HepG2 (cell line): ENCODE measurements around the gene ZMYND19. TPM values are rescaled to one million over a fixed set of nuclear protein-coding genes. Genes with fewer than 3 reads are reported as not detected.
A peak's percentile ranks its signal among the peaks of the same experiment; 100 is the strongest.

Experiments
- ADNP ChIP-seq: sonication (generic); formaldehyde crosslinking; IDR thresholded peaks from 2 replicates; pipeline ENCODE4 v1.4.0; 2020; ENCODE audit warnings: missing genetic modification reagents
- ESRRA ChIP-seq: sonication (generic); formaldehyde crosslinking; IDR thresholded peaks from 2 replicates; pipeline ENCODE4 v1.5.1; 2020; ENCODE audit warnings: mild to moderate bottlenecking, low read depth, missing genetic modification reagents
- ETV5 ChIP-seq: IDR thresholded peaks from 2 replicates; pipeline ENCODE4 v1.6.1; 2018; ENCODE audit warnings: missing biosample characterization, missing genetic modification reagents, inconsistent platforms, borderline replicate concordance
- FOSL1 ChIP-seq: sonication (generic); formaldehyde crosslinking; IDR thresholded peaks from 2 replicates; pipeline ENCODE4 v1.9.0; 2021; ENCODE audit warnings: missing genetic modification reagents, borderline replicate concordance
- GFI1 ChIP-seq: sonication (generic); formaldehyde crosslinking; IDR thresholded peaks from 2 replicates; pipeline ENCODE4 v1.5.0; 2020; ENCODE audit warnings: missing genetic modification reagents, mild to moderate bottlenecking, borderline replicate concordance
- GPN1 ChIP-seq: sonication (generic); formaldehyde crosslinking; IDR thresholded peaks from 2 replicates; pipeline ENCODE4 v1.5.1; 2020; ENCODE audit warnings: missing genetic modification reagents, borderline replicate concordance
- HCFC1 ChIP-seq: fragments of 150-350 bp; IDR thresholded peaks from 2 replicates; pipeline ENCODE4 v1.6.1; 2014; ENCODE audit warnings: low read depth, low read length
- HDAC2 ChIP-seq: sonication (generic); formaldehyde crosslinking; IDR thresholded peaks from 2 replicates; pipeline ENCODE4 v1.4.0; 2020; ENCODE audit warnings: missing genetic modification reagents
- JARID2 ChIP-seq: sonication (generic); formaldehyde crosslinking; IDR thresholded peaks from 2 replicates; pipeline ENCODE4 v1.8.1; 2023; ENCODE audit warnings: missing genetic modification reagents, inconsistent platforms; ENCODE audit not compliant: insufficient replicate concordance
- KDM5B ChIP-seq: sonication (generic); formaldehyde crosslinking; IDR thresholded peaks from 2 replicates; pipeline ENCODE4 v1.4.0; 2020; ENCODE audit warnings: missing genetic modification reagents, mild to moderate bottlenecking, borderline replicate concordance
- MEIS1 ChIP-seq: sonication (generic); formaldehyde crosslinking; IDR thresholded peaks from 2 replicates; pipeline ENCODE4 v1.9.0; 2021; ENCODE audit warnings: mild to moderate bottlenecking, missing genetic modification reagents, moderate library complexity, borderline replicate concordance
- PCBP2 ChIP-seq: fragments of 200-400 bp; formaldehyde crosslinking; optimal IDR thresholded peaks from 2 replicates; pipeline ENCODE3; 2018; ENCODE audit warnings: low read length, low read depth; ENCODE audit not compliant: poor library complexity, severe bottlenecking
- SATB2 ChIP-seq: sonication (generic); formaldehyde crosslinking; IDR thresholded peaks from 2 replicates; pipeline ENCODE4 v1.5.0; 2020; ENCODE audit warnings: missing genetic modification reagents
- SP4 ChIP-seq: sonication (generic); formaldehyde crosslinking; IDR thresholded peaks from 2 replicates; pipeline ENCODE4 v1.8.1; 2023; ENCODE audit warnings: mild to moderate bottlenecking, missing genetic modification reagents
- TRIM24 ChIP-seq: sonication (generic); formaldehyde crosslinking; IDR thresholded peaks from 2 replicates; pipeline ENCODE4 v1.8.0; 2022; ENCODE audit warnings: mild to moderate bottlenecking, missing genetic modification reagents
- YEATS4 ChIP-seq: sonication (generic); formaldehyde crosslinking; IDR thresholded peaks from 2 replicates; pipeline ENCODE4 v1.4.0; 2020; ENCODE audit warnings: missing genetic modification reagents, borderline replicate concordance
- ZBTB21 ChIP-seq: sonication (generic); formaldehyde crosslinking; IDR thresholded peaks from 2 replicates; pipeline ENCODE4 v1.4.0; 2020; ENCODE audit warnings: missing genetic modification reagents
- ZGPAT ChIP-seq: IDR thresholded peaks from 2 replicates; pipeline ENCODE4 v1.6.1; 2016; ENCODE audit warnings: mild to moderate bottlenecking
- ZIK1 ChIP-seq: sonication (generic); formaldehyde crosslinking; IDR thresholded peaks from 2 replicates; pipeline ENCODE4 v1.5.0; 2020; ENCODE audit warnings: mild to moderate bottlenecking, low read depth, missing genetic modification reagents, borderline replicate concordance
- ZNF124 ChIP-seq: sonication (generic); formaldehyde crosslinking; IDR thresholded peaks from 2 replicates; pipeline ENCODE4 v1.4.0; 2020; ENCODE audit warnings: missing genetic modification reagents
- ZNF354B ChIP-seq: sonication (generic); formaldehyde crosslinking; IDR thresholded peaks from 2 replicates; pipeline ENCODE4 v1.8.0; 2022; ENCODE audit warnings: mild to moderate bottlenecking, missing genetic modification reagents
- ZNF570 ChIP-seq: sonication (generic); formaldehyde crosslinking; IDR thresholded peaks from 2 replicates; pipeline ENCODE4 v1.4.0; 2020; ENCODE audit warnings: mild to moderate bottlenecking, missing genetic modification reagents, borderline replicate concordance
- ZNF644 ChIP-seq: IDR thresholded peaks from 2 replicates; pipeline ENCODE4 v1.6.1; 2016; ENCODE audit warnings: low read depth
- ZNF670 ChIP-seq: sonication (generic); formaldehyde crosslinking; IDR thresholded peaks from 2 replicates; pipeline ENCODE4 v1.8.0; 2022; ENCODE audit warnings: mild to moderate bottlenecking, missing genetic modification reagents, borderline replicate concordance
- ZNF777 ChIP-seq: sonication (generic); formaldehyde crosslinking; IDR thresholded peaks from 2 replicates; pipeline ENCODE4 v1.4.0; 2020; ENCODE audit warnings: missing genetic modification reagents
- ZSCAN30 ChIP-seq: sonication (generic); formaldehyde crosslinking; IDR thresholded peaks from 2 replicates; pipeline ENCODE4 v1.5.0; 2020; ENCODE audit warnings: mild to moderate bottlenecking, missing genetic modification reagents
- polyA plus RNA-seq, 8 experiments: library from polyadenylated mRNA; depleted of rRNA in 3 of 8; stranded (reverse) in 7 of 8; unstranded in 1 of 8; fragments of >200 nt; fragmentation: Illumina TruSeq in 4 of 8; extraction: Trizol in 4 of 8; gene quantifications; 2 replicates each; pipeline versions ENCODE4 v1.2.1 to v1.2.3, GENCODE V29; 2011 to 2016; ENCODE audit warnings: low read depth in 4 of 8, missing spikeins in 1 of 8, mixed read lengths in 1 of 8; ENCODE audit not compliant: insufficient read depth in 1 of 8
- total RNA-seq, 5 experiments: library from RNA; depleted of rRNA; stranded (reverse); fragments of >200 nt; fragmentation: Illumina TruSeq; extraction: Trizol; gene quantifications; 2 replicates each; pipeline ENCODE4 v1.2.3, GENCODE V29; 2016; ENCODE audit warnings: low read depth in 1 of 5
- TF ChIP-seq, protein P1 (sequence below): fragments of 450-650 bp; IDR thresholded peaks from 2 replicates; pipeline ENCODE4 v1.6.1; 2017; ENCODE audit warnings: mild to moderate bottlenecking

ZMYND19 gene
- total and polyA plus RNA-seq, 2 of the 13 experiments (the other 11 are each of a cell fraction or from before 2014, with no cell fraction given), result 21.3 to 38.7 TPM

- TF ChIP-seq, protein P1, sequence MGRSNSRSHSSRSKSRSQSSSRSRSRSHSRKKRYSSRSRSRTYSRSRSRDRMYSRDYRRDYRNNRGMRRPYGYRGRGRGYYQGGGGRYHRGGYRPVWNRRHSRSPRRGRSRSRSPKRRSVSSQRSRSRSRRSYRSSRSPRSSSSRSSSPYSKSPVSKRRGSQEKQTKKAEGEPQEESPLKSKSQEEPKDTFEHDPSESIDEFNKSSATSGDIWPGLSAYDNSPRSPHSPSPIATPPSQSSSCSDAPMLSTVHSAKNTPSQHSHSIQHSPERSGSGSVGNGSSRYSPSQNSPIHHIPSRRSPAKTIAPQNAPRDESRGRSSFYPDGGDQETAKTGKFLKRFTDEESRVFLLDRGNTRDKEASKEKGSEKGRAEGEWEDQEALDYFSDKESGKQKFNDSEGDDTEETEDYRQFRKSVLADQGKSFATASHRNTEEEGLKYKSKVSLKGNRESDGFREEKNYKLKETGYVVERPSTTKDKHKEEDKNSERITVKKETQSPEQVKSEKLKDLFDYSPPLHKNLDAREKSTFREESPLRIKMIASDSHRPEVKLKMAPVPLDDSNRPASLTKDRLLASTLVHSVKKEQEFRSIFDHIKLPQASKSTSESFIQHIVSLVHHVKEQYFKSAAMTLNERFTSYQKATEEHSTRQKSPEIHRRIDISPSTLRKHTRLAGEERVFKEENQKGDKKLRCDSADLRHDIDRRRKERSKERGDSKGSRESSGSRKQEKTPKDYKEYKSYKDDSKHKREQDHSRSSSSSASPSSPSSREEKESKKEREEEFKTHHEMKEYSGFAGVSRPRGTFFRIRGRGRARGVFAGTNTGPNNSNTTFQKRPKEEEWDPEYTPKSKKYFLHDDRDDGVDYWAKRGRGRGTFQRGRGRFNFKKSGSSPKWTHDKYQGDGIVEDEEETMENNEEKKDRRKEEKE, result no peak
- TF ChIP-seq SATB2 (CRISPR knock-in tag) (no peak; the same call in 1 of the 2 replicates), ZNF570 (CRISPR knock-in tag) (no peak), GPN1 (CRISPR knock-in tag) (no peak), ZNF354B (CRISPR knock-in tag) (no peak), SP4 (CRISPR knock-in tag) (peak; percentile 93), TRIM24 (no peak), ETV5 (peak; percentile 60), ZNF670 (CRISPR knock-in tag) (0 out of 2 replicates have a peak, but pooled peaks have one; percentile 22), FOSL1 (CRISPR knock-in tag) (peak; percentile 22; the same call in 1 of the 2 replicates), JARID2 (no peak), MEIS1 (CRISPR knock-in tag) (no peak), ZSCAN30 (0 out of 2 replicates have a peak, but pooled peaks have one; percentile 53), ADNP (CRISPR knock-in tag) (0 out of 2 replicates have a peak, but pooled peaks have one; percentile 34), ZBTB21 (no peak), HCFC1 (peak; percentile 72), HDAC2 (CRISPR knock-in tag) (peak; percentile 75), KDM5B (CRISPR knock-in tag) (peak; percentile 82; the same call in 1 of the 2 replicates), YEATS4 (peak; percentile 96), PCBP2 (no peak), ZNF777 (CRISPR knock-in tag) (0 out of 2 replicates have a peak, but pooled peaks have one; percentile 46), GFI1 (CRISPR knock-in tag) (peak; percentile 28; the same call in 1 of the 2 replicates), ZNF124 (0 out of 2 replicates have a peak, but pooled peaks have one; percentile 48), ZIK1 (CRISPR knock-in tag) (no peak), ZNF644 (CRISPR knock-in tag) (no peak), ESRRA (CRISPR knock-in tag) (peak; percentile 59; the same call in 1 of the 2 replicates), ZGPAT (CRISPR knock-in tag) (peak; percentile 87)
Measured at GRCh38 chr9:137578518-137579258, 11.6 kb downstream of the ZMYND19 start, which contains the start of gene DPH7 (continued).
